ENCODE results near the gene PARM1.

The PARM1 gene

DNA sequence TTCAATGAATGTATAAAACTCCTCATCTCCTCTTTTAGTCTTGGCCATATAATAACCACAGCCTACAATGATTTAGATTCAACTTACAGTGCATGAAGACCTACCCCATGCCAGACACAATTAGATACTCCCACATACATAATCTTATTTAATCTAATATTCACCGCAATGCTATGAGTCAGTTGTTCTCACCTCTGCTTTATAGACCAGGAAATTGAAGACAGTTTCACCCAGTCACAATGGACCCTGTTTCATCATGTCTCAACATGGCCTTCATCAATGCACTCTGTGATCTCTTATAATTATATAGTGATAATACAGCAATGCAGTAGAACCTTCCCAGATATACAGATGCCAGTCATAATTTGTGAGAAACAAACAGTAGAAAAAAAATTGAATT is 148.6 kb downstream of the PARM1 start:
- Histone ChIP-seq H2AFZ (no peak overlapping the region), H3K27ac (no peak overlapping the region), H3K9me3 (ENCODE audit: control insufficient read depth, low read length) (no peaks in the 10 kb centered on the region), H3K36me3 (ENCODE audit: control insufficient read depth, insufficient read depth, low read length) (no peaks in the 10 kb centered on the region), H3K9ac (no peak overlapping the region), H3K79me2 (no peaks in the 10 kb centered on the region), H3K27me3 (ENCODE audit: control insufficient read depth, insufficient read depth, low read length) (no peaks in the 10 kb centered on the region), H3K4me3 (ENCODE audit: low read depth, low read length) (no peak overlapping the region), H3K4me1 (no peaks in the 10 kb centered on the region), H3K4me2 (ENCODE audit: low read length) (no peak overlapping the region)
- TF ChIP-seq, protein P1, sequence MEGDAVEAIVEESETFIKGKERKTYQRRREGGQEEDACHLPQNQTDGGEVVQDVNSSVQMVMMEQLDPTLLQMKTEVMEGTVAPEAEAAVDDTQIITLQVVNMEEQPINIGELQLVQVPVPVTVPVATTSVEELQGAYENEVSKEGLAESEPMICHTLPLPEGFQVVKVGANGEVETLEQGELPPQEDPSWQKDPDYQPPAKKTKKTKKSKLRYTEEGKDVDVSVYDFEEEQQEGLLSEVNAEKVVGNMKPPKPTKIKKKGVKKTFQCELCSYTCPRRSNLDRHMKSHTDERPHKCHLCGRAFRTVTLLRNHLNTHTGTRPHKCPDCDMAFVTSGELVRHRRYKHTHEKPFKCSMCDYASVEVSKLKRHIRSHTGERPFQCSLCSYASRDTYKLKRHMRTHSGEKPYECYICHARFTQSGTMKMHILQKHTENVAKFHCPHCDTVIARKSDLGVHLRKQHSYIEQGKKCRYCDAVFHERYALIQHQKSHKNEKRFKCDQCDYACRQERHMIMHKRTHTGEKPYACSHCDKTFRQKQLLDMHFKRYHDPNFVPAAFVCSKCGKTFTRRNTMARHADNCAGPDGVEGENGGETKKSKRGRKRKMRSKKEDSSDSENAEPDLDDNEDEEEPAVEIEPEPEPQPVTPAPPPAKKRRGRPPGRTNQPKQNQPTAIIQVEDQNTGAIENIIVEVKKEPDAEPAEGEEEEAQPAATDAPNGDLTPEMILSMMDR (IDR thresholded peaks at IDR 0.05) = no peak

DNA sequence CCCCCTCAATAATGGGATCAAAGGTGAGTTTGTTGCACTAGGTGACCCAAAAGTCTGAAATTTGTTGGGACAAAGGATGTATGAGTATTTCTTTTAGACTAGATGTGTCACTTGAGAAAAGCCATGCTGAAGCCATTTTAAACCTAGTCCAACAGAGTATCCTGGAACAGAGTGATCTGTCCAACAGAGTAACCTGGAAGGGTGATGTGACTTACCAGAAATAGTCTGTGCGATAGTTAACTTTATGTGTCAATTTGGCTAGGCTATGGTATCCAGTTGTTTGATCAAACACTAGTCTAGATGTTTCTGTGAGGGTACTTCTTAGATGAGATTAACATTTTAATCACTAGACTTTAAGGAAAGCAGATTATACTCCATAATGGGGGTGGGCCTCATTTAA is 154.5 kb downstream of the PARM1 start:
- Histone ChIP-seq H3K27me3 (ENCODE audit: control insufficient read depth, insufficient read depth, low read length) (no peaks in the 10 kb centered on the region), H3K36me3 (ENCODE audit: control insufficient read depth, insufficient read depth, low read length) (no peaks in the 10 kb centered on the region), H3K79me2 (no peaks in the 10 kb centered on the region), H2AFZ (no peak overlapping the region), H3K9ac (no peak overlapping the region), H3K4me3 (ENCODE audit: low read depth, low read length) (no peak overlapping the region), H3K4me1 (no peaks in the 10 kb centered on the region), H3K4me2 (ENCODE audit: low read length) (no peak overlapping the region), H3K27ac (no peak overlapping the region), H3K9me3 (ENCODE audit: control insufficient read depth, low read length) (no peaks in the 10 kb centered on the region)
- TF ChIP-seq, protein P1 (IDR thresholded peaks at IDR 0.05) = no peak

- Histone ChIP-seq H2AFZ (no peak overlapping the region), H3K79me2 (no peaks in the 10 kb centered on the region), H3K4me3 (ENCODE audit: low read depth, low read length) (no peak overlapping the region), H3K36me3 (ENCODE audit: control insufficient read depth, insufficient read depth, low read length) (no peaks in the 10 kb centered on the region), H3K27ac (no peak overlapping the region), H3K27me3 (ENCODE audit: control insufficient read depth, insufficient read depth, low read length) (no peaks in the 10 kb centered on the region), H3K4me1 (no peaks in the 10 kb centered on the region), H3K9me3 (ENCODE audit: control insufficient read depth, low read length) (no peaks in the 10 kb centered on the region), H3K4me2 (ENCODE audit: low read length) (no peak overlapping the region), H3K9ac (no peak overlapping the region)
- TF ChIP-seq, protein P1 (IDR thresholded peaks at IDR 0.05) = no peak
These were observed 154.9 kb downstream of the PARM1 start for GRCh38 chr4:75087865-75088264.

DNA sequence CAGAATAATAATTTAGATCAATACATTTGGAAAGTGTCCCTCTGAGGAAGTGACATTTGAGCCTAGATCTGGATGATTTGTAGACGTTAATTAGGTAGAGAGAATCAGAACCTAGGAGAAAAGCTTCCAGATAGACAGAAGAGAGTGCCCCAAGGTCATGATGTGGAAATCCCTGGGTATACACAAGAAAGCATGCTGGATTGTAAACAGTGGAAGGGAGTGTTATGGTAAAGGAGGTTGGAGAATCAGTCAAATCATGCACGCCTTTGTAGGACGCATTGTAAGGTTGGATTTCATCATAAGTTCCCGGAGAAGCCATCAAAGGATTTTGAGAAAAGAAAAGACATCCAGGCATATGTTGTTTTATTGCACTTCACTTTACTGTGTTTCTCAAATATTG is 156.3 kb downstream of the PARM1 start:
- Histone ChIP-seq H3K9ac (no peak overlapping the region), H3K27me3 (ENCODE audit: control insufficient read depth, insufficient read depth, low read length) (no peaks in the 10 kb centered on the region), H3K4me3 (ENCODE audit: low read depth, low read length) (no peak overlapping the region), H3K79me2 (no peaks in the 10 kb centered on the region), H3K4me1 (no peaks in the 10 kb centered on the region), H3K36me3 (ENCODE audit: control insufficient read depth, insufficient read depth, low read length) (no peaks in the 10 kb centered on the region), H3K4me2 (ENCODE audit: low read length) (no peak overlapping the region), H3K27ac (no peak overlapping the region), H3K9me3 (ENCODE audit: control insufficient read depth, low read length) (no peaks in the 10 kb centered on the region), H2AFZ (no peak overlapping the region)
- TF ChIP-seq, protein P1 (IDR thresholded peaks at IDR 0.05) = no peak

DNA sequence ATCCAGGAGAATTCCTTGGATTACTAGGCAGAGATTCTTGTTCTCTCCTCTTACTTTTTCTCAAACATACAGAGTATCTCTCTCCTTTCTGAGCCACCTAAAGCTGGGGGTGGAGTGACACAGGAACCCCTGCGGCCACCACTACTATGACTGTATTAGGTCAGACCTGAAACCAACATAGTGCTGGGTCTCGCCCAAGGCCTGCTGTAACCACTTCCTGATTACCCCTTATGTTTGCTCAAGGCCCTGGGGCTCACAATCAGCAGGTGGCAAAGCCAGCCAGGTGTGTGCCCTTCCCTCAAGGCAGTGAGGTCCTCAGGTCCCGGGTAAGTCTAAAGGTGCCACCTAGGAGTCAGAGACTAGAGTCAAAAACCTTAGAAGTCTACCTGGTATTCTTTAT is 166.4 kb downstream of the PARM1 start:
- TF ChIP-seq, protein P1 (IDR thresholded peaks at IDR 0.05) = no peak
- Histone ChIP-seq H3K79me2 (no peaks in the 10 kb centered on the region), H2AFZ (no peak overlapping the region), H3K27ac (no peak overlapping the region), H3K4me1 (no peaks in the 10 kb centered on the region), H3K4me2 (ENCODE audit: low read length) (no peak overlapping the region), H3K9me3 (ENCODE audit: control insufficient read depth, low read length) (no peaks in the 10 kb centered on the region), H3K4me3 (ENCODE audit: low read depth, low read length) (no peak overlapping the region), H3K9ac (no peak overlapping the region), H3K36me3 (ENCODE audit: control insufficient read depth, insufficient read depth, low read length) (no peaks in the 10 kb centered on the region), H3K27me3 (ENCODE audit: control insufficient read depth, insufficient read depth, low read length) (no peaks in the 10 kb centered on the region)

All from parathyroid adenoma (tissue), 2 donors.